ENCODE data around the gene DRC7.

DNA sequence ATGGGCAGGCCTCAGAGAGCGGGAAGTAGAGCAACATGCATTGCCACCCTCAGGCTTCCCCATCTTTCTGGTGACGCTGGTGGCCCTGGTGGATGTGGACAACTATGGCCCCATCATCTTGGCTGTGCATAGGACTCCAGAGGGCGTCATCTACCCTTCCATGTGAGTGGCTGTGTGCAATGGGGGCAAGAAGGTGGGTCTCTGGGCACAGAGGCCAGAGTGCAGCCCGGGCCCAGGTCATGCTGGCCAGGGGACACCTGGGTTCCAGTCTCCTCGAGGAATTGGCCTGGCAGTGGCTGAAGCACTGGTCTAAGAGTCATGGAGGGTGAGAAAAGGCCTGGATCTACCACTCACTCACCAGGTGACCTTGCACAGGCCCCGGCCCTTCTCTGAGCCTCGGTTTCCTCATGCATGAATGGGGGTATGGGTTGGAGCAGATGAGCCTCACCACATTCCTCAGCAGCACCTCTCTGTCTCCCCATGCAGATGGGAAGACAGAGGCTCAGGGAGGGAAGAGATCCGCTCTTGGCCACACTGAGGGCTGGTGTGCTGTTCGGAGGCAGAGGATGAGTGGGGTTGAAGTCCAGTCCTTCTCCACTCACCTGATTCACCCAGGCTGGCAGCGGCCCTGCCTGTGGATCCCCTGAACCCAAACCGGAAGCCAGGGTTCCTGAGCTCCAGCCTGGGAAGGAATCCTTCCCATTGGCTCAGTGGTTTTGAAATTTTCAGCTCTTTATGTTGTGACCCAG lies 33.7 kb upstream of the DRC7 start:
- TF ChIP-seq POLR2A (IDR thresholded peaks at IDR 0.05), result no peak
- TF ChIP-seq, protein P1, sequence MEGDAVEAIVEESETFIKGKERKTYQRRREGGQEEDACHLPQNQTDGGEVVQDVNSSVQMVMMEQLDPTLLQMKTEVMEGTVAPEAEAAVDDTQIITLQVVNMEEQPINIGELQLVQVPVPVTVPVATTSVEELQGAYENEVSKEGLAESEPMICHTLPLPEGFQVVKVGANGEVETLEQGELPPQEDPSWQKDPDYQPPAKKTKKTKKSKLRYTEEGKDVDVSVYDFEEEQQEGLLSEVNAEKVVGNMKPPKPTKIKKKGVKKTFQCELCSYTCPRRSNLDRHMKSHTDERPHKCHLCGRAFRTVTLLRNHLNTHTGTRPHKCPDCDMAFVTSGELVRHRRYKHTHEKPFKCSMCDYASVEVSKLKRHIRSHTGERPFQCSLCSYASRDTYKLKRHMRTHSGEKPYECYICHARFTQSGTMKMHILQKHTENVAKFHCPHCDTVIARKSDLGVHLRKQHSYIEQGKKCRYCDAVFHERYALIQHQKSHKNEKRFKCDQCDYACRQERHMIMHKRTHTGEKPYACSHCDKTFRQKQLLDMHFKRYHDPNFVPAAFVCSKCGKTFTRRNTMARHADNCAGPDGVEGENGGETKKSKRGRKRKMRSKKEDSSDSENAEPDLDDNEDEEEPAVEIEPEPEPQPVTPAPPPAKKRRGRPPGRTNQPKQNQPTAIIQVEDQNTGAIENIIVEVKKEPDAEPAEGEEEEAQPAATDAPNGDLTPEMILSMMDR (IDR thresholded peaks at IDR 0.05), result no peak

All from esophagus squamous epithelium (tissue), 4 donors.